OCI-LY1 (cell line): ENCODE measurements around the gene PCBP2.

Experiments
- H2AFZ ChIP-seq: fragments of 200-600 bp; sonication (generic), shearing (Covaris generic); 2 replicates; pipeline ENCODE4 v1.6.0; 2014; ENCODE audit warnings: antibody characterized with exemption, mild to moderate bottlenecking, low read length
- H3F3A ChIP-seq: fragments of 200-600 bp; sonication (generic), shearing (Covaris generic); 2 replicates; pipeline ENCODE4 v1.6.0; 2014; ENCODE audit warnings: mild to moderate bottlenecking, antibody characterized with exemption, low read length, moderate library complexity; ENCODE audit not compliant: insufficient read depth
- H3K27ac ChIP-seq: fragments of 200-600 bp; sonication (generic); 2 replicates; pipeline ENCODE4 v1.5.1; 2014; ENCODE audit warnings: low read length, mixed run types, mild to moderate bottlenecking, low read depth; ENCODE audit not compliant: poor library complexity, severe bottlenecking
- H3K27me3 ChIP-seq: fragments of 200-600 bp; sonication (generic); 2 replicates; pipeline ENCODE4 v1.6.0; 2014; ENCODE audit warnings: antibody characterized with exemption, mild to moderate bottlenecking, low read length, moderate library complexity; ENCODE audit not compliant: insufficient read depth
- H3K36me3 ChIP-seq: fragments of 200-600 bp; sonication (generic); 2 replicates; pipeline ENCODE4 v1.6.1; 2014; ENCODE audit warnings: mild to moderate bottlenecking, antibody characterized with exemption, low read length, moderate library complexity, mixed read lengths; ENCODE audit not compliant: insufficient read depth
- H3K4me1 ChIP-seq: fragments of 200-600 bp; sonication (generic); 2 replicates; pipeline ENCODE4 v1.5.1; 2014; ENCODE audit warnings: mild to moderate bottlenecking, low read length, moderate library complexity; ENCODE audit not compliant: insufficient read depth, severe bottlenecking
- H3K4me2 ChIP-seq: fragments of 200-600 bp; sonication (generic), shearing (Covaris generic); 2 replicates; pipeline ENCODE4 v1.6.1; 2014; ENCODE audit warnings: low read length
- H3K4me3 ChIP-seq: fragments of 200-600 bp; sonication (generic); 2 replicates; pipeline ENCODE4 v1.5.1; 2014; ENCODE audit warnings: low read length, low read depth, mild to moderate bottlenecking, mixed read lengths; ENCODE audit not compliant: poor library complexity, severe bottlenecking
- H3K79me2 ChIP-seq: fragments of 200-600 bp; shearing (Covaris generic); 2 replicates; pipeline ENCODE4 v1.6.1; 2016; ENCODE audit warnings: mixed run types, low read length, mixed read lengths; ENCODE audit not compliant: insufficient read depth
- H3K9ac ChIP-seq: fragments of 200-600 bp; sonication (generic), shearing (Covaris generic); 2 replicates; pipeline ENCODE4 v1.6.1; 2014; ENCODE audit warnings: mild to moderate bottlenecking, low read length, mixed read lengths
- H3K9me2 ChIP-seq: fragments of 200-600 bp; sonication (generic), shearing (Covaris generic); 2 replicates; pipeline ENCODE4 v1.6.1; 2014; ENCODE audit warnings: low read depth, mild to moderate bottlenecking, low read length, mixed read lengths
- H3K9me3 ChIP-seq: fragments of 200-600 bp; shearing (Covaris generic); 2 replicates; pipeline ENCODE4 v1.6.1; 2014; ENCODE audit warnings: low read length, mixed read lengths
- H4K20me1 ChIP-seq: fragments of 200-600 bp; sonication (generic), shearing (Covaris generic); 2 replicates; pipeline ENCODE4 v1.6.0; 2016; ENCODE audit warnings: mild to moderate bottlenecking, low read length; ENCODE audit not compliant: insufficient read depth
- EZH2 ChIP-seq: fragments of 200-600 bp; sonication (generic), shearing (Covaris generic); IDR thresholded peaks from 2 replicates; pipeline ENCODE4 v1.8.0; 2017; ENCODE audit warnings: borderline replicate concordance, mixed run types, mild to moderate bottlenecking, antibody characterized with exemption, low read length, moderate library complexity, mixed read lengths
- TF ChIP-seq, protein P1 (sequence below): fragments of 200-600 bp; sonication (generic), shearing (Covaris generic); IDR thresholded peaks from 2 replicates; pipeline ENCODE4 v1.5.1; 2017; ENCODE audit warnings: mild to moderate bottlenecking, antibody characterized with exemption, low read length, moderate library complexity, mixed read lengths

The PCBP2 gene

DNA sequence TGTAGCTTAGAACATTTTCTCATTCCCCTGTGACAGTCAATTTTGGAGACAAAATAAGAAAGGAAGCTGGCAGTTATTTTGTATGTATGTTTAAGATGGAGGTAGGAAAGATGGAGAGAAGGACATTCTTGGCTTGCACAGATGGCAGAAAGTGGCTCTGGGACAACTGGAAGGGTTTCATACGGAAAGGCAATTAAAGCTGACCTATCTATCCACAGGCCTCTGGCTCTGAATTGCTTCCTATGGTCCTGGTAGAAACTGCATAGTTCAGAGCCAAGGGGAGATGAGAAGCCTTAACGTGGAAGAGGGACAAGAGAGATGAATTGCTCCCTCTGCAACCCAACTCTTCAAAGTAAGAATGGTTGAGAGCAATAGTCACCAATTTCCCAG is 63.4 kb downstream of the PCBP2 start:
- Histone ChIP-seq H3K4me3 (no peak overlapping the region), H3K79me2 (no peaks in the 10 kb centered on the region), H3K9ac (no peak overlapping the region), H3K4me2 (no peak overlapping the region), H3K27ac (no peak overlapping the region), H2AFZ (no peak overlapping the region), H3F3A (no peaks in the 10 kb centered on the region), H4K20me1 (no peaks in the 10 kb centered on the region), H3K4me1 (no peaks in the 10 kb centered on the region), H3K9me3 (no peaks in the 10 kb centered on the region), H3K36me3 (peaks cover 38% of the 10 kb centered on the region), H3K27me3 (no peaks in the 10 kb centered on the region), H3K9me2 (no peaks in the 10 kb centered on the region)
- TF ChIP-seq, protein P1, sequence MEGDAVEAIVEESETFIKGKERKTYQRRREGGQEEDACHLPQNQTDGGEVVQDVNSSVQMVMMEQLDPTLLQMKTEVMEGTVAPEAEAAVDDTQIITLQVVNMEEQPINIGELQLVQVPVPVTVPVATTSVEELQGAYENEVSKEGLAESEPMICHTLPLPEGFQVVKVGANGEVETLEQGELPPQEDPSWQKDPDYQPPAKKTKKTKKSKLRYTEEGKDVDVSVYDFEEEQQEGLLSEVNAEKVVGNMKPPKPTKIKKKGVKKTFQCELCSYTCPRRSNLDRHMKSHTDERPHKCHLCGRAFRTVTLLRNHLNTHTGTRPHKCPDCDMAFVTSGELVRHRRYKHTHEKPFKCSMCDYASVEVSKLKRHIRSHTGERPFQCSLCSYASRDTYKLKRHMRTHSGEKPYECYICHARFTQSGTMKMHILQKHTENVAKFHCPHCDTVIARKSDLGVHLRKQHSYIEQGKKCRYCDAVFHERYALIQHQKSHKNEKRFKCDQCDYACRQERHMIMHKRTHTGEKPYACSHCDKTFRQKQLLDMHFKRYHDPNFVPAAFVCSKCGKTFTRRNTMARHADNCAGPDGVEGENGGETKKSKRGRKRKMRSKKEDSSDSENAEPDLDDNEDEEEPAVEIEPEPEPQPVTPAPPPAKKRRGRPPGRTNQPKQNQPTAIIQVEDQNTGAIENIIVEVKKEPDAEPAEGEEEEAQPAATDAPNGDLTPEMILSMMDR: no peak
- no peak for TF ChIP-seq EZH2

DNA sequence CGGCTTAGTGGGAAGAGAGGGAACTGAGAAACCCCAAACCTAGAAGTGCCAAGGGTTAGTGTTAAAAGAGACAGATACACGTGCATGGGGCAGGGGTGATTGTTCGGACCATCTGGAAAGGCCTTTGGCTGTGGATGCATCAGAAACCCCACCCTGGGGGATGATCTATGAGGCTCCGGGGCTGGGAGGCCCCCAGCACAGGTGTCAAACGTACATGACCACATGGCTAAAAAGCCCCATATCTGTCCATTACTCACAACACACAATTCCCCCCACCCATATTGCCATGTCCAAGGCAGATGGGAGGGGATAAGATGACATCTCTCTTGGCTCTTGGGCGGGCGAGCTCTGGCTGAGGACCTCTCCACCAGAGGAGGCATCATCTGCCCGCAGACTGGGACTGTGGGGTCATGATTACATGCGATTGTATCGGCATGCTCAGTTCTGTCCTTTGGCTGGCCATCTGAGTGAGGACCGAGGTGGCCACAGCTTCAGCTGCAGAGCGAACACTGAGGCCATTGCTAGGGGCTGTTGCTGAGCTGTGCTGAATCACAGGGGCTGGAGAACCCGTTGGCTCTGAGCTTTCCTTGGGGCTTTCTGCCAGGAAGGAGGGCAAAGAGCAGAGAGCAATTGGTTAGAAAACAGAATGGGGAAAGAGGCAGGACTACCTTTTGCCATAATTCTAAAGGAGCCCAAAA is 65.0 kb downstream of the PCBP2 start:
- Histone ChIP-seq H3K9ac (no peak overlapping the region), H3K27me3 (no peaks in the 10 kb centered on the region), H3K36me3 (peaks cover 44% of the 10 kb centered on the region), H4K20me1 (no peaks in the 10 kb centered on the region), H3K9me2 (no peaks in the 10 kb centered on the region), H3K9me3 (no peaks in the 10 kb centered on the region), H3K79me2 (no peaks in the 10 kb centered on the region), H3K27ac (no peak overlapping the region), H3K4me3 (no peak overlapping the region), H3F3A (no peaks in the 10 kb centered on the region), H3K4me1 (no peaks in the 10 kb centered on the region), H3K4me2 (no peak overlapping the region), H2AFZ (no peak overlapping the region)
- TF ChIP-seq EZH2: no peak
- TF ChIP-seq, protein P1: no peak

DNA sequence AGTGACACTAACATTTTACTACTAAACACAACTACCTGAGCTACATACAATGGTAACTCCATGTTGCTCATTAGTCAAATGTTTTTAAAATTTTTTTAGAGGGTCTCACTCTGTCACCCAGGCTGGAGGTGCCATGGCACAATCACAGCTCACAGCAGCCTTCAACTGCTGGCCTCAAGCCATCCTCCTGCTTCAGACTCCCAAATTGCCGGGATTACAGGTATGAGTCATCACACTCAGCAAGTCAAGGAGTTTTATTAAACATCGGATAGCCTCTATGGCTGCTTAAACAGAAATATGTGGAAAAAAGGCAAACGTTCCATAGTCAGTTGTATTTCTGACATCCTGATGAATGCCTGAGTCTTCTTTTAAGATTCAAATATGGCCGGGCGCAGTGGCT is 66.5 kb downstream of the PCBP2 start:
- no peaks in the 10 kb centered on the region for H3K27me3 ChIP-seq
- H3K4me2 ChIP-seq: no peak overlapping the region
- H2AFZ ChIP-seq: no peak overlapping the region
- H3K9me2 ChIP-seq: no peaks in the 10 kb centered on the region
- no peak overlapping the region for H3K27ac ChIP-seq
- no peaks in the 10 kb centered on the region for H4K20me1 ChIP-seq
- H3K9me3 ChIP-seq: no peaks in the 10 kb centered on the region
- TF ChIP-seq, protein P1: no peak
- no peak for TF ChIP-seq EZH2
- H3K79me2 ChIP-seq: no peaks in the 10 kb centered on the region
- no peak overlapping the region for H3K4me3 ChIP-seq
- H3K4me1 ChIP-seq: no peaks in the 10 kb centered on the region
- no peak overlapping the region for H3K9ac ChIP-seq
- no peaks in the 10 kb centered on the region for H3F3A ChIP-seq
- H3K36me3 ChIP-seq: peaks cover 56% of the 10 kb centered on the region
